ENCODE data around the gene GNAT3.

Gene GNAT3

DNA sequence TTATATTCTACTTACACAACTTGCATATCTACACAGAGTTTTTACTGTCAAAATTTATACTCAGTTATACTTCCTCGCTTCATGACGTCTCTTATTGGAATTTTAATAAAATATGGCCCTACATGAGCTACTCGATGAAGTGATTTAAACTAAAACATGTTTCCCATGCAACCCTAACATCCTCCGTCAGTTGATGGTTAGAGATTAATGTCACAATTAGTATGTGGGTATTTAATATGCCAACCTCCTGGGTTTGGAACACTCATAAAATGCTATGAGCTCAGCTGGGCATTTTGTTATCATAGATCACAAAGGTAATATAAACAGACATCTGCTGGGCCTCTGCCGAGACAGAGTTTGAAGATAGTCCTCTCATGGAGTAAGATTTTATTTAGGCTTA is 66.5 kb downstream of the GNAT3 start:
- TF ChIP-seq, protein P1, sequence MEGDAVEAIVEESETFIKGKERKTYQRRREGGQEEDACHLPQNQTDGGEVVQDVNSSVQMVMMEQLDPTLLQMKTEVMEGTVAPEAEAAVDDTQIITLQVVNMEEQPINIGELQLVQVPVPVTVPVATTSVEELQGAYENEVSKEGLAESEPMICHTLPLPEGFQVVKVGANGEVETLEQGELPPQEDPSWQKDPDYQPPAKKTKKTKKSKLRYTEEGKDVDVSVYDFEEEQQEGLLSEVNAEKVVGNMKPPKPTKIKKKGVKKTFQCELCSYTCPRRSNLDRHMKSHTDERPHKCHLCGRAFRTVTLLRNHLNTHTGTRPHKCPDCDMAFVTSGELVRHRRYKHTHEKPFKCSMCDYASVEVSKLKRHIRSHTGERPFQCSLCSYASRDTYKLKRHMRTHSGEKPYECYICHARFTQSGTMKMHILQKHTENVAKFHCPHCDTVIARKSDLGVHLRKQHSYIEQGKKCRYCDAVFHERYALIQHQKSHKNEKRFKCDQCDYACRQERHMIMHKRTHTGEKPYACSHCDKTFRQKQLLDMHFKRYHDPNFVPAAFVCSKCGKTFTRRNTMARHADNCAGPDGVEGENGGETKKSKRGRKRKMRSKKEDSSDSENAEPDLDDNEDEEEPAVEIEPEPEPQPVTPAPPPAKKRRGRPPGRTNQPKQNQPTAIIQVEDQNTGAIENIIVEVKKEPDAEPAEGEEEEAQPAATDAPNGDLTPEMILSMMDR (IDR thresholded peaks at IDR 0.05; ENCODE audit: borderline replicate concordance, insufficient read depth, low read depth, low read length), result no peak
- H3K4me3 ChIP-seq (ENCODE audit: low read depth, low read length), result no peak overlapping the region

DNA sequence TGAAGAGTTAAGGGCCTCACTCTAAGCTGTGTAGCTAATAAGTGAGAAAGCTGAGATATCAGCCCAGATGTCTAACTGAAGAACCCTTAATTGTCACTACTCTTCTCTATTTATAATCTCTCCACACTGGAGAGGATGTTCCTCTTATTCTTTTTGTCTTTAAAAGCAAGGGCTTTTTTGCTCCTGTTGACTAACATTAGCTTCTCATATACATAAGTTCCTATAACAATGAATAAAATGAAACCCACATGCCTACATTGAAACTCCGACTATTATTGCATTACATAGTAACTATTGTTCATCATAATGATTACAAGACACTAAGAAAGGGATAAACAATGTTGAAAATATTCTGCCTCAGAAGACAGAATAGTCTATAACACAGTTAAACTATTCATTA is 67.1 kb downstream of the GNAT3 start:
- TF ChIP-seq, protein P1 (IDR thresholded peaks at IDR 0.05; ENCODE audit: borderline replicate concordance, insufficient read depth, low read depth, low read length), result no peak
- H3K4me3 ChIP-seq (ENCODE audit: low read depth, low read length), result no peak overlapping the region

DNA sequence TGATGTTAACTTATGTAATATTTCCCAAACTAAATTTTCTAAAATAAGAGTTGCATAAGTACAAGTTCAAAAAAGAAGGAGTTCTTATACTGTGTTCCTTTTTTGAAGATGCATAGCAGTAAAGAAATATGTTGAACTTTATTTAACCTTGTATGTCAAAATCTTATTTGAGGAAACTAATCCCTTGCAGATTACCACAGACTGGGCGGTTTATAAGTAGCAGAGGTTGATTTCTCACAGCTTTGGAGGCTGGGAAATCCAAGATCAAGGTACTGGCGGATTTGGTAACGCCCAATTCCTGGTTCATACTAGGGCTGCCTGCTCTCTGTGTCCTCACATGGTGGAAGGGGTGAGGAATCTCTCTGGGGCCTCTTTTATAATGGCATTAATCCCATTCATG is 68.5 kb downstream of the GNAT3 start:
- H3K4me3 ChIP-seq (ENCODE audit: low read depth, low read length), result no peak overlapping the region
- TF ChIP-seq, protein P1 (IDR thresholded peaks at IDR 0.05; ENCODE audit: borderline replicate concordance, insufficient read depth, low read depth, low read length), result no peak

DNA sequence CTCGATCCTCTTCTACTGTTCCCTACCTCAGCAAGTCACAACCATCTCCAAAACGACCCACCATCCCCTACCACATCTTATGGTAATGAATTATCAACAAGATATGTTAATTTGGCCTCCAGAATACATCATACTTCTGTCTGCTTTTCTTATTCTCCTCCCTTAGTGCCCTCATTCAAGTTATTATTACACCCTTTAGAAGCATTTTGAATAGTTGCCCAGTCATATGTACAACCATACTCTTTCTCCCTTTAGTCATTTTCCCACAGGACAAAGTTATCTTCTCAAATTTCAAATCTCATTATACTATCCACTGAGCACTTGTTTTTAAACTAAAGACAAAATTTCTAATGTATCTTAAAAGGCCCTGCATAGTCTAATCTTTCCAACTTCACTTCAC is 71.0 kb downstream of the GNAT3 start:
- TF ChIP-seq, protein P1 (IDR thresholded peaks at IDR 0.05; ENCODE audit: borderline replicate concordance, insufficient read depth, low read depth, low read length), result no peak
- H3K4me3 ChIP-seq (ENCODE audit: low read depth, low read length), result no peak overlapping the region

DNA sequence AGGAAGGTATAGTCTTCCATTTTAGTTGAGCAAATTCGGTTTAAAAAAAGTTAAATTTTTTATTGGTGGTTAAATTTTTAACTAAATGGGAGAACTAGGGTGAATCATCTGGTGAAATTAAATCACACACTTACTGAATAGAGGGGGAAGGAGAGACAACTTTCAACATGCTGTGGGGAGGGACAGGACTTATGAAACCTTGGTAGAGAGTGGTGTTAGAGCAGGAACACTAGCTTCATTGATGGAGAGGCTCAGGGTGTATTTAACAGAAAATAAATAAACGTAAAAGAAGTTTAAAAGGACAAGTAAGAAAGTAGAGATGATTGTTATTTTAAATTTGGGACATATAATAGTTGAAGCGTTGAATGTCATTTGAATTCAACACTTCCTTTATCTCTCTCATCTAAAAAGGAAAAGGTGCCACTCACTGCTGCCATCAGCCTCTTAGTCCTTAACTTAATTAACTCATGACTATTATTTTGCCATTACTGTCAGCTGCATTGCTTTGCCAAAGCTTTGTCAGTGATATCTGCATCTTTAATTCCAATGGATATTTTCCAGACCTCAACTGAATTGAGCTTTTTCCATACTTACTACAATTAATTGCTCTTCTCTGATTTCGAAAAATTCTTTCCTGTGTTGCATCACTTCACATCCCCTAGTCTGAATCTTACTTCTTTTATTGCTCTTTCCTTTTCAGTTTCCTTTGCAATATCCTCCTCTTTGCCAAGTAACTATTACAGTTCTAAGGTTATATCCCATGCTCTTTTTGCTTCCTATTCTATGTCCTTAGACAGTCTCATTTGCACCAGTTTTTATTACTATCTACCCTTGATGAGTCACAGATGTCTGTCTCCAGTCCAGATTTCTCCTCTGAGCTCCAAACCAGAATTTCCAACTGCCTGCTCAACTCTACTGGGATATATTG is 71.7 kb downstream of the GNAT3 start:
- no peak overlapping the region for H3K4me3 ChIP-seq (ENCODE audit: low read depth, low read length)
- TF ChIP-seq, protein P1 (IDR thresholded peaks at IDR 0.05; ENCODE audit: borderline replicate concordance, insufficient read depth, low read depth, low read length), result no peak

DNA sequence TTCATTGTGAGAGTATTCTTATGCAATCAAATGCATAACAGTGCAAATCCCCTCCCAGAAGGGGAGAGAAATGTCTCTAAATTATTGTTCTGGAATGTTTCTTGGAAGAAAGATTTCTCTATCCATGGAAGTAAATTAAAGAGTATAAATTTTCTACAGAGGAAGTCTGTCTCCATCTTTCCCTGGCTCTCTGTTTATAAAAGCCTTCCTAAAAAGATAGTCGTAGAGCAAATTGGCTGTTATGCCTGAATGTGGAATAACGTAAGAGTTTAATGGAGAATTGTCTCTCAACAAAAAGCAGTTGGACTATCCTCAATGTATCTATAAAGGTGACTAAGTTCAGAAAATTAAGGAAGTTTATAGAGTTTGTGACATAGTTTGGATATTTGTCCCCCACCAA is 76.3 kb downstream of the GNAT3 start:
- TF ChIP-seq, protein P1 (IDR thresholded peaks at IDR 0.05; ENCODE audit: borderline replicate concordance, insufficient read depth, low read depth, low read length), result no peak
- no peak overlapping the region for H3K4me3 ChIP-seq (ENCODE audit: low read depth, low read length)

DNA sequence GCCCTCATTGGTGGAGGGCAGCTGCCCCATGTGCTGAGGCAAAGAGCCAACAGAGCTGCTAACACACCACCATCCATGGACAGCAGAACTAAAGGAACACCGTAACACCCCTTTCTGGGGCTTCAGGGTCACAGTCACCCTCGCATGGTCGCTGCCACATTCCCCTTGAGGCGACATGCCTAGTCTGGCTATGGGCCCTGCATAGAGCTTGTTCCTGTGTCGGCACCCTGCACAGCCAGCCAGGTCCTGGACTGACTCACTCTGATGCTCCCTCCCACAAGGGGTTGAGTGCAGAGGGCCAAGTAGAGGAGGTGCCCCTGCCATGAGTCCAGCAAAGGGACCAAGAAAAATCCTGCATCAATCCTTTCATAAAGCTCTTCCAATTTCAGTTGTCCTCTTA is 77.8 kb downstream of the GNAT3 start:
- TF ChIP-seq, protein P1 (IDR thresholded peaks at IDR 0.05; ENCODE audit: borderline replicate concordance, insufficient read depth, low read depth, low read length), result no peak

More for the DNA sequence above, 77.8 kb downstream of the GNAT3 start:
- no peak overlapping the region for H3K4me3 ChIP-seq (ENCODE audit: low read depth, low read length)

All from GM12875 (cell line).